CD14-positive monocyte (primary cell): ENCODE measurements around the gene DDX51. TPM values are rescaled to one million over a fixed set of nuclear protein-coding genes. Genes with fewer than 3 reads are reported as not detected.

Experiments used
- DNase-seq, 3 donors: peaks; one replicate each; pipeline ENCODE4 v3.0.0-alpha.2; 2011 to 2022
- H2AFZ ChIP-seq: 2 replicates; pipeline ENCODE4 v1.6.0; 2012; ENCODE audit warnings: mild to moderate bottlenecking, low read depth, low read length, inconsistent platforms; ENCODE audit not compliant: insufficient read depth, poor library complexity, severe bottlenecking
- H3K27ac ChIP-seq, 2 donors: 1 replicate in 1 of 2; 2 replicates in 1 of 2; pipeline ENCODE4 v1.5.1; 2012 to 2013; ENCODE audit warnings: low read length in 2 of 2, control low read depth in 1 of 2, inconsistent platforms in 1 of 2, low read depth in 1 of 2, mild to moderate bottlenecking in 1 of 2
- H3K27me3 ChIP-seq, 2 donors: one replicate each; pipeline versions ENCODE4 v1.6.0 to v1.6.1; 2011 to 2013; ENCODE audit warnings: low read length in 2 of 2; ENCODE audit not compliant: control insufficient read depth in 2 of 2, insufficient read depth in 2 of 2
- H3K36me3 ChIP-seq, 2 donors: replicated peaks in 1 of 2; 1 replicate in 1 of 2; 2 replicates in 1 of 2; pipeline versions ENCODE4 v1.5.1 to v1.6.1; 2012 to 2013; ENCODE audit warnings: low read length in 2 of 2, control low read depth in 1 of 2, inconsistent platforms in 1 of 2, mild to moderate bottlenecking in 1 of 2; ENCODE audit not compliant: insufficient read depth in 2 of 2, control insufficient read depth in 1 of 2
- H3K4me1 ChIP-seq, 2 donors: 1 replicate in 1 of 2; 2 replicates in 1 of 2; pipeline versions ENCODE4 v1.5.1 to v1.6.1; 2012 to 2013; ENCODE audit warnings: low read length in 2 of 2, control low read depth in 1 of 2, inconsistent platforms in 1 of 2, mild to moderate bottlenecking in 1 of 2, moderate library complexity in 1 of 2; ENCODE audit not compliant: insufficient read depth in 2 of 2, control insufficient read depth in 1 of 2
- H3K4me2 ChIP-seq: replicated peaks from 2 replicates; pipeline ENCODE3; 2012; ENCODE audit warnings: low read length, moderate library complexity, mild to moderate bottlenecking; ENCODE audit not compliant: poor library complexity, severe bottlenecking; ENCODE audit errors: extremely low read depth
- H3K4me3 ChIP-seq, 3 experiments: fragments of 200-600 bp in 1 of 3; sonication (generic) in 1 of 3; replicated peaks in 1 of 3; 1 replicate in 2 of 3; 2 replicates in 1 of 3; pipeline ENCODE4 v1.5.1; 2011 to 2013; ENCODE audit warnings: low read length in 3 of 3, mild to moderate bottlenecking in 3 of 3, control low read depth in 2 of 3, low read depth in 2 of 3, inconsistent platforms in 1 of 3, moderate library complexity in 1 of 3
- H3K79me2 ChIP-seq: 2 replicates; pipeline ENCODE4 v1.6.0; 2012; ENCODE audit warnings: mild to moderate bottlenecking, control low read depth, inconsistent platforms, low read length, moderate library complexity; ENCODE audit not compliant: insufficient read depth
- H3K9ac ChIP-seq: 2 replicates; pipeline ENCODE4 v1.6.0; 2017; ENCODE audit warnings: low read length, mild to moderate bottlenecking; ENCODE audit not compliant: insufficient read depth, poor library complexity, severe bottlenecking
- H3K9me3 ChIP-seq, 2 donors: replicated peaks in 1 of 2; 1 replicate in 1 of 2; 2 replicates in 1 of 2; pipeline versions ENCODE4 v1.5.1 to v1.6.1; 2012 to 2013; ENCODE audit warnings: low read length in 2 of 2, control low read depth in 1 of 2; ENCODE audit not compliant: control insufficient read depth in 1 of 2, insufficient read depth in 1 of 2
- H4K20me1 ChIP-seq: 2 replicates; pipeline ENCODE4 v1.6.0; 2012; ENCODE audit warnings: mild to moderate bottlenecking, low read length, control low read depth, moderate library complexity; ENCODE audit not compliant: insufficient read depth
- H3K27ac Mint-ChIP-seq, 7 donors: one replicate each; pipeline ENCODE4 v1.8.0; 2020; ENCODE audit warnings: mild to moderate bottlenecking in 7 of 7, mixed read lengths in 7 of 7, moderate library complexity in 6 of 7, inconsistent platforms in 2 of 7
- H3K27me3 Mint-ChIP-seq, 3 donors: one replicate each; pipeline ENCODE4 v1.8.0; 2021 to 2022; ENCODE audit warnings: low read depth in 3 of 3, mild to moderate bottlenecking in 3 of 3, mixed read lengths in 3 of 3, moderate library complexity in 3 of 3, inconsistent platforms in 1 of 3
- H3K36me3 Mint-ChIP-seq, 2 donors: one replicate each; pipeline ENCODE4 v1.8.0; 2020; ENCODE audit warnings: mixed read lengths in 2 of 2, inconsistent platforms in 1 of 2, mild to moderate bottlenecking in 1 of 2
- H3K4me1 Mint-ChIP-seq: one replicate; pipeline ENCODE4 v1.8.0; 2020; ENCODE audit warnings: mild to moderate bottlenecking, mixed read lengths
- H3K4me3 Mint-ChIP-seq, 2 donors: one replicate each; pipeline ENCODE4 v1.8.0; 2020; ENCODE audit warnings: mild to moderate bottlenecking in 2 of 2, mixed read lengths in 2 of 2, moderate library complexity in 1 of 2
- H3K9me3 Mint-ChIP-seq, 7 donors: one replicate each; pipeline ENCODE4 v1.8.0; 2020 to 2022; ENCODE audit warnings: mixed read lengths in 7 of 7, mild to moderate bottlenecking in 6 of 7, moderate library complexity in 6 of 7, inconsistent platforms in 2 of 7
- CTCF ChIP-seq: fragments of 200-600 bp; IDR thresholded peaks from one replicate; pipeline ENCODE4 v1.8.0; 2022; ENCODE audit warnings: antibody characterized with exemption, mild to moderate bottlenecking
- WGBS: methylation state at CpG from one replicate; pipeline ENCODE4 v1.1.5; 2013; ENCODE audit warnings: missing lambda C conversion rate; ENCODE audit not compliant: insufficient coverage; 5-methylcytosine and 5-hydroxymethylcytosine counted together
- intact Hi-C, 2 donors: fragments of 100-400 bp; cut with micrococcal nuclease; formaldehyde crosslinking; loops; one replicate each; pipeline versions ENCODE4 v1.15.0 to v1.15.1; 2023
- polyA plus RNA-seq, 3 donors: library from polyadenylated mRNA; depleted of rRNA in 1 of 3; unstranded in 2 of 3; stranded (reverse) in 1 of 3; fragments of 300-500 nt in 2 of 3; fragments of >200 nt in 1 of 3; fragmentation: Illumina TruSeq in 2 of 3; gene quantifications; 1 replicate in 2 of 3; 2 replicates in 1 of 3; pipeline ENCODE4 v1.2.3, GENCODE V29; 2012 to 2021

Gene DDX51
- polyA plus RNA-seq, 3 donors: 1.7 to 24.9 (median 2.7) TPM

GRCh38 chr12:132169376-132169775 is 25.3 kb upstream of the DDX51 start:
- H3K4me1 Mint-ChIP-seq: peaks cover 2% of the 10 kb centered on the region
- no peak overlapping the region for H2AFZ ChIP-seq
- H3K9me3 Mint-ChIP-seq: peaks cover 0 to 12% (median 2%) of the 10 kb centered on the region in 7 donors
- peaks cover 0 to 9% of the 10 kb centered on the region in 2 donors for H3K27me3 ChIP-seq
- intact Hi-C loops: no loop called here
- H3K36me3 ChIP-seq: no peaks in the 10 kb centered on the region
- H4K20me1 ChIP-seq: no peaks in the 10 kb centered on the region
- no peak overlapping the region for H3K27ac Mint-ChIP-seq
- H3K27ac ChIP-seq: no peak overlapping the region
- H3K27me3 Mint-ChIP-seq: peaks cover 14 to 39% (median 19%) of the 10 kb centered on the region in 3 donors
- no peaks in the 10 kb centered on the region for H3K36me3 Mint-ChIP-seq
- H3K9ac ChIP-seq: no peak overlapping the region
- DNase-seq: no peak
- WGBS: 80% methylated on average over 16 of the region's 17 CpGs
- no peak overlapping the region for H3K4me3 ChIP-seq
- no peak overlapping the region for H3K4me3 Mint-ChIP-seq
- H3K79me2 ChIP-seq: no peaks in the 10 kb centered on the region
- no peak for TF ChIP-seq CTCF
- no peak overlapping the region for H3K4me2 ChIP-seq
- no peaks in the 10 kb centered on the region for H3K9me3 ChIP-seq
- no peaks in the 10 kb centered on the region for H3K4me1 ChIP-seq

- intact Hi-C loops: no loop called here
- H3K27me3 ChIP-seq: peaks cover 0 to 9% of the 10 kb centered on the region in 2 donors
- H3K4me1 ChIP-seq: peaks cover 2 to 4% of the 10 kb centered on the region in 2 donors
- Mint-ChIP-seq H3K4me3 (no peak overlapping the region), H3K4me1 (peaks cover 5% of the 10 kb centered on the region), H3K36me3 (no peaks in the 10 kb centered on the region), H3K9me3 (peaks cover 0 to 12% (median 2%) of the 10 kb centered on the region in 7 donors), H3K27ac (no peak overlapping the region), H3K27me3 (peaks cover 10 to 42% (median 20%) of the 10 kb centered on the region in 3 donors)
- H3K27ac ChIP-seq: no peak overlapping the region
- H3K4me2 ChIP-seq: no peak overlapping the region
- H3K4me3 ChIP-seq: no peak overlapping the region
- H4K20me1 ChIP-seq: no peaks in the 10 kb centered on the region
- no peak for DNase-seq
- 93% methylated on average over 27 of the region's 31 CpGs for WGBS
- TF ChIP-seq CTCF: no peak
- no peak overlapping the region for H2AFZ ChIP-seq
- no peaks in the 10 kb centered on the region for H3K79me2 ChIP-seq
- H3K36me3 ChIP-seq: no peaks in the 10 kb centered on the region
- no peak overlapping the region for H3K9ac ChIP-seq
- no peaks in the 10 kb centered on the region for H3K9me3 ChIP-seq
These were observed 24.4 kb upstream of the DDX51 start for GRCh38 chr12:132168311-132169031.
